Tibial nerve (tissue), 3 donors: ENCODE data around the gene FTSJ3.

Source experiments
- CTCF ChIP-seq, 5 experiments: fragments of 200-600 bp in 3 of 5; fragments of 450-650 bp in 2 of 5; sonication (generic) in 3 of 5; IDR thresholded peaks; one replicate each; pipeline ENCODE4 v1.5.1; 2016 to 2019; ENCODE audit warnings: antibody characterized with exemption in 5 of 5, mild to moderate bottlenecking in 3 of 5, moderate library complexity in 2 of 5
- POLR2A ChIP-seq, 2 donors: fragments of 450-650 bp; IDR thresholded peaks; one replicate each; pipeline ENCODE4 v1.6.1; 2017; ENCODE audit warnings: antibody characterized with exemption in 2 of 2, mild to moderate bottlenecking in 2 of 2, moderate library complexity in 2 of 2

GRCh38 chr17:63826468-63827001 lies 928 bp downstream of the FTSJ3 start:
- TF ChIP-seq CTCF (IDR thresholded peaks at IDR 0.05): no peak
- TF ChIP-seq POLR2A (IDR thresholded peaks at IDR 0.05): no peak
